HG03280 (cell line): ENCODE results near the gene ZBTB14.

Experiments used
- ATAC-seq: cut with Tn5 transposase; IDR thresholded peaks from one replicate; pipeline ENCODE4 v1.9.1; 2021; ENCODE audit warnings: mild to moderate bottlenecking, moderate library complexity; ENCODE audit not compliant: unreplicated experiment

ZBTB14 gene

GRCh38 chr18:5294457-5295230 is 882 bp downstream of the ZBTB14 start:
- peak; percentile 13 for ATAC-seq

- no peak for ATAC-seq
Observed at GRCh38 chr18:5294113-5294456, 1.4 kb downstream of the ZBTB14 start.

GRCh38 chr18:5288517-5288935 is 7.0 kb downstream of the ZBTB14 start:
- ATAC-seq, result peak; percentile 57

GRCh38 chr18:5287854-5288253 is 7.7 kb downstream of the ZBTB14 start:
- no peak for ATAC-seq

- ATAC-seq, result no peak
Observed at GRCh38 chr18:5286525-5286924, 9.0 kb downstream of the ZBTB14 start.

- ATAC-seq, result no peak
Observed at GRCh38 chr18:5285326-5285725, 10.2 kb downstream of the ZBTB14 start.

- ATAC-seq, result no peak
Observed at GRCh38 chr18:5284808-5285207, 10.7 kb downstream of the ZBTB14 start.

- ATAC-seq, result no peak
Observed at GRCh38 chr18:5282770-5283169, 12.8 kb downstream of the ZBTB14 start.

GRCh38 chr18:5276947-5277346 is 18.6 kb downstream of the ZBTB14 start:
- ATAC-seq, result no peak

GRCh38 chr18:5275872-5276271 is 19.7 kb downstream of the ZBTB14 start:
- no peak for ATAC-seq

- ATAC-seq, result no peak
Observed at GRCh38 chr18:5268874-5269273, 26.7 kb downstream of the ZBTB14 start.

- no peak for ATAC-seq
Observed at GRCh38 chr18:5266721-5267120, 28.8 kb downstream of the ZBTB14 start.

GRCh38 chr18:5253910-5254309 is 41.6 kb downstream of the ZBTB14 start:
- ATAC-seq, result no peak

- no peak for ATAC-seq
Observed at GRCh38 chr18:5251117-5251516, 44.4 kb downstream of the ZBTB14 start.

- ATAC-seq, result no peak
Observed at GRCh38 chr18:5250603-5251002, 44.9 kb downstream of the ZBTB14 start.

GRCh38 chr18:5244941-5245340 is 50.6 kb downstream of the ZBTB14 start:
- ATAC-seq, result no peak

- ATAC-seq, result no peak
Observed at GRCh38 chr18:5239447-5239846, 56.1 kb downstream of the ZBTB14 start.
